Stimulated activated CD4-positive, alpha-beta T cell treated with anti-CD3 and anti-CD28 coated beads, TNF-alpha, amount 100 ng/mL, for 24 hours (primary cell): ENCODE results near the gene OR5AK2.
"Not testable (repeated sequence)": the region's sequence is repeated elsewhere in the genome, so short reads cannot be mapped to it uniquely, and the experiment has no call there.

Experiments
- DNase-seq, 3 experiments: peaks; one replicate each; pipeline ENCODE4 v3.0.0-alpha.2; 2020; ENCODE audit warnings: low read depth in 3 of 3

OR5AK2 gene

GRCh38 chr11:56988614-56989013 lies at the start of gene OR5AK2:
Gene OR5AK2, plus strand, starts transcription at chr11:56988914. Its CDS starts 0 bp downstream, at chr11:56988914.
- no peak for DNase-seq

GRCh38 chr11:56945526-56945925 lies 43.2 kb upstream of the OR5AK2 start:
- not testable (repeated sequence) for DNase-seq

GRCh38 chr11:56948991-56949515 lies 39.7 kb upstream of the OR5AK2 start:
- no peak for DNase-seq

GRCh38 chr11:56950510-56950909 lies 38.2 kb upstream of the OR5AK2 start:
- no peak for DNase-seq

- DNase-seq = not testable (repeated sequence)
Observed at GRCh38 chr11:56953907-56954306, 34.8 kb upstream of the OR5AK2 start.

GRCh38 chr11:56961609-56962008 lies 27.1 kb upstream of the OR5AK2 start:
- no peak for DNase-seq

GRCh38 chr11:56967726-56968125 lies 21.0 kb upstream of the OR5AK2 start:
- no peak for DNase-seq

- DNase-seq = no peak
Observed at GRCh38 chr11:56968524-56968923, 20.2 kb upstream of the OR5AK2 start.

GRCh38 chr11:56977314-56977713 lies 11.4 kb upstream of the OR5AK2 start:
- no peak for DNase-seq

- no peak for DNase-seq
Observed at GRCh38 chr11:56990702-56991101, 2.0 kb downstream of the OR5AK2 start.

GRCh38 chr11:56994532-56994931 lies 5.8 kb downstream of the OR5AK2 start:
- DNase-seq = no peak

GRCh38 chr11:57001674-57002401 lies 13.1 kb downstream of the OR5AK2 start:
- DNase-seq = no peak

GRCh38 chr11:57008373-57008772 lies 19.7 kb downstream of the OR5AK2 start:
- no peak for DNase-seq

- no peak for DNase-seq
Observed at GRCh38 chr11:57015679-57016078, 27.0 kb downstream of the OR5AK2 start.

- no peak for DNase-seq
Observed at GRCh38 chr11:57031556-57031955, 42.8 kb downstream of the OR5AK2 start.
